ENCODE results near the gene SPIN4. TPM values are rescaled to one million over a fixed set of nuclear protein-coding genes. Genes with fewer than 3 reads are reported as not detected.

Gene SPIN4
- total and polyA plus RNA-seq, 2 donors (not counting 1 experiment from before 2014, with no cell fraction given) = 1.8 to 8.7 TPM

GRCh38 chrX:63350465-63350877 lies 661 bp downstream of the SPIN4 start:
- H4K20me1 ChIP-seq (ENCODE audit: control insufficient read depth, extremely low read depth, insufficient read depth, low read length) = no peaks in the 10 kb centered on the region
- H3K27ac ChIP-seq (ENCODE audit: insufficient read depth, low read length) = peak overlapping the region; percentile 76
- H2AFZ ChIP-seq (ENCODE audit: low read length) = peak overlapping the region; percentile 87
- no peaks in the 10 kb centered on the region for H3K27me3 ChIP-seq (ENCODE audit: control insufficient read depth, insufficient read depth, low read length)
- H3K4me2 ChIP-seq (ENCODE audit: extremely low read depth, insufficient read depth, low read length) = peak overlapping the region; percentile 75
- peak overlapping the region; percentile 55 for H3K9ac ChIP-seq (ENCODE audit: insufficient read depth, low read length)
- TF ChIP-seq CTCF (conservative IDR thresholded peaks at IDR 0.05 in 1 of 2, IDR thresholded peaks at IDR 0.05 in 1 of 2; ENCODE audit: low read depth in 1 of 2, low read length in 2 of 2) (no peak), EZH2 (IDR thresholded peaks at IDR 0.05; ENCODE audit: low read length, missing control alignments) (no peak)
- H3K4me3 ChIP-seq (replicated peaks in 1 of 4; ENCODE audit: control extremely low read depth in 1 of 4, insufficient read depth in 1 of 4, low read depth in 3 of 4, low read length in 4 of 4) = peak overlapping the region; percentile 62 to 93 (median 74)
- peaks cover 14% of the 10 kb centered on the region for H3K79me2 ChIP-seq (ENCODE audit: control insufficient read depth, insufficient read depth, low read length)
- H3K36me3 ChIP-seq (ENCODE audit: control insufficient read depth, insufficient read depth, low read length) = no peaks in the 10 kb centered on the region
- no peaks in the 10 kb centered on the region for H3K4me1 ChIP-seq (ENCODE audit: control insufficient read depth, extremely low read depth, insufficient read depth, low read length)
- DNase-seq (ENCODE audit: low read depth in 2 of 2) = peak; percentile 6 to 22
- no peaks in the 10 kb centered on the region for H3K9me3 ChIP-seq (ENCODE audit: control insufficient read depth, insufficient read depth, low read depth, low read length)

- Histone ChIP-seq H2AFZ (ENCODE audit: low read length) (no peak overlapping the region), H4K20me1 (ENCODE audit: control insufficient read depth, extremely low read depth, insufficient read depth, low read length) (no peaks in the 10 kb centered on the region), H3K27ac (ENCODE audit: insufficient read depth, low read length) (no peak overlapping the region), H3K36me3 (ENCODE audit: control insufficient read depth, insufficient read depth, low read length) (no peaks in the 10 kb centered on the region), H3K4me3 (replicated peaks in 1 of 4; ENCODE audit: control extremely low read depth in 1 of 4, insufficient read depth in 1 of 4, low read depth in 3 of 4, low read length in 4 of 4) (peak overlapping the region in 3 of 4 experiments; percentile 62 to 93 (median 71)), H3K27me3 (ENCODE audit: control insufficient read depth, insufficient read depth, low read length) (no peaks in the 10 kb centered on the region), H3K9ac (ENCODE audit: insufficient read depth, low read length) (no peak overlapping the region), H3K4me1 (ENCODE audit: control insufficient read depth, extremely low read depth, insufficient read depth, low read length) (no peaks in the 10 kb centered on the region), H3K79me2 (ENCODE audit: control insufficient read depth, insufficient read depth, low read length) (peaks cover 14% of the 10 kb centered on the region), H3K4me2 (ENCODE audit: extremely low read depth, insufficient read depth, low read length) (peak overlapping the region; percentile 75), H3K9me3 (ENCODE audit: control insufficient read depth, insufficient read depth, low read depth, low read length) (no peaks in the 10 kb centered on the region)
- no peak for TF ChIP-seq CTCF (conservative IDR thresholded peaks at IDR 0.05 in 1 of 2, IDR thresholded peaks at IDR 0.05 in 1 of 2; ENCODE audit: low read depth in 1 of 2, low read length in 2 of 2)
- no peak for TF ChIP-seq EZH2 (IDR thresholded peaks at IDR 0.05; ENCODE audit: low read length, missing control alignments)
- peak in 1 of 2 donors; percentile 2 for DNase-seq (ENCODE audit: low read depth in 2 of 2)
Measured at GRCh38 chrX:63349307-63349706, 1.8 kb downstream of the SPIN4 start.

- H3K9me3 ChIP-seq (ENCODE audit: control insufficient read depth, insufficient read depth, low read depth, low read length) = no peaks in the 10 kb centered on the region
- no peak for DNase-seq (ENCODE audit: low read depth in 2 of 2)
- no peaks in the 10 kb centered on the region for H4K20me1 ChIP-seq (ENCODE audit: control insufficient read depth, extremely low read depth, insufficient read depth, low read length)
- no peaks in the 10 kb centered on the region for H3K79me2 ChIP-seq (ENCODE audit: control insufficient read depth, insufficient read depth, low read length)
- no peak overlapping the region for H2AFZ ChIP-seq (ENCODE audit: low read length)
- TF ChIP-seq EZH2 (IDR thresholded peaks at IDR 0.05; ENCODE audit: low read length, missing control alignments) (no peak), CTCF (conservative IDR thresholded peaks at IDR 0.05 in 1 of 2, IDR thresholded peaks at IDR 0.05 in 1 of 2; ENCODE audit: low read depth in 1 of 2, low read length in 2 of 2) (no peak)
- H3K4me1 ChIP-seq (ENCODE audit: control insufficient read depth, extremely low read depth, insufficient read depth, low read length) = no peaks in the 10 kb centered on the region
- no peak overlapping the region for H3K27ac ChIP-seq (ENCODE audit: insufficient read depth, low read length)
- no peak overlapping the region for H3K9ac ChIP-seq (ENCODE audit: insufficient read depth, low read length)
- H3K4me3 ChIP-seq (replicated peaks in 1 of 4; ENCODE audit: control extremely low read depth in 1 of 4, insufficient read depth in 1 of 4, low read depth in 3 of 4, low read length in 4 of 4) = no peak overlapping the region
- no peaks in the 10 kb centered on the region for H3K36me3 ChIP-seq (ENCODE audit: control insufficient read depth, insufficient read depth, low read length)
- no peaks in the 10 kb centered on the region for H3K27me3 ChIP-seq (ENCODE audit: control insufficient read depth, insufficient read depth, low read length)
- no peak overlapping the region for H3K4me2 ChIP-seq (ENCODE audit: extremely low read depth, insufficient read depth, low read length)
Measured at GRCh38 chrX:63330681-63331080, 20.5 kb downstream of the SPIN4 start.

Measured in fibroblast of lung (primary cell).